GM12872 (cell line): ENCODE results near the gene DOCK1.

Experiments used
- CTCF ChIP-seq: IDR thresholded peaks from 3 replicates; pipeline ENCODE4 v1.5.1; 2011; ENCODE audit warnings: low read depth, mild to moderate bottlenecking, low read length, moderate library complexity; ENCODE audit not compliant: insufficient read depth

Gene DOCK1

GRCh38 chr10:126904818-126905701 lies at the start of gene DOCK1:
TSS of gene DOCK1 (plus strand) at chr10:126905428. CDS start at chr10:126905518, 90 bp downstream.
- TF ChIP-seq CTCF, result no peak

DNA sequence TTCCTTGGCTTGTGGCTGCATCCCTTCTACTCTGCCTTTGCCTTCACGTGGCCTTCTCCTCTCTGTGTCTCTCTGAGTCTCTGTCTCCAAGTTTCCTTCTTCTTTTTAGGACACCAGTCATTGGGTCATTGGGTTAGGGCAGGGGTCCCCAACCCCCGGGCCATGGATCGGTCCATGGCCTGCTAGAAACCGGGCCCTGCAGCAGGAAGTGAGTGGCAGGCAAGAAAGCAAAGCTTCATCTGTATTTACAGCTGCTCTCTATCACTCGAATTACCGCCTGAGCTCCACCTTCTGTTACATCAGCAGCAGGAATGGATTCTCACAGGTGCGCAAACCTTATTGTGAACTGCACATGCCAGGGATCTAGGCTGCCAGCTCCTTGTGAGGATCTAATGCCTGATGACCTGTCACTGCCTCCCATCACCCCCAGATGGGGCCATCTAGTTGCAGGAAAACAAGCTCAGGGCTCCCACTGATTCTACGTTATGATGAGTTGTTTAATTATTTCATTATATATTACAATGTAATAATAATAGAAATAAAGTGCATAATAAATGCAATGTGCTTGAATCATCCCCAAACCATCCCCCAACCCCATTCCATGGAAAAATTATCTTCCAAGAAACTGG lies 47.9 kb upstream of the DOCK1 start:
- TF ChIP-seq CTCF, result no peak

- TF ChIP-seq CTCF, result no peak
Observed at GRCh38 chr10:126867567-126868365, 37.5 kb upstream of the DOCK1 start.

DNA sequence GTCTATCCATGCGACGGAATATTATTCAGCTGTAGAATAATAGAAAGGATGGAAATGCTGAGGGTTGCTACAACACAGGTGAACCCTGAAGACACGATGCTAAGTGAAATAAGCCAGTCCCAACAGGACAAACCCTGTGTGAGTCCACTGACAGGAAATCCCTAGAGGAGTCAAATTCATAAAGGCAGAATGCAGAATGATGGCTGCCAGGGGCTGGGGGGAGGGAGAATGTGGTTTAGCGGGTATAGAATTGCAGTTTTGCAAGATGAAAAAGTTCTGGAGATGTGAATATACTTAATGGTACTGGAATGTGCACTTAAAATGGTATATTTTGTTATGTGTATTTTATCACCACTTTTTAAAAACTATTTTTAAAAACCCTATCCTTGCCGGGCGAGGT lies 36.9 kb upstream of the DOCK1 start:
- no peak for TF ChIP-seq CTCF

DNA sequence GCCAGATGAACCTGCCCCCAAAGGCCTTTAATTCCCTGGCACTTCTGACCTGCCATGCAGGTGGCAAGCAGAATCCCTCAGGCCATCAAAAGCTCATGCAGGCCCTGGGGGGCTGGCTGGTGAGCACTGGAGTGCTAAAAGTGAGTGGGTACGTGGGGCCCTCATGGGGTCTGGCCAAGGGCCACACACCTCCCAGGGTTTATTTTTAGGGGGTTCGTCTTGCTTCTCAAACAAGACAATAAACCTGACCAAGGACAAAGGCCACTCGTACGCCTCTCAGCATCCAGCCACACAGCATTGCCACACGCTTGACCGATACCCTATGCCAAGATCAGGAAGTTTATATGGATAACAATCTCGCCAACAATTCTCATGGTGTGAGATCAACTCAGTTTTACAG lies 33.1 kb upstream of the DOCK1 start:
- no peak for TF ChIP-seq CTCF

GRCh38 chr10:126872768-126873167 lies 32.5 kb upstream of the DOCK1 start:
- no peak for TF ChIP-seq CTCF

GRCh38 chr10:126876456-126876855 lies 28.8 kb upstream of the DOCK1 start:
- TF ChIP-seq CTCF, result no peak
